GM18951 (cell line): Measurements from ENCODE around the gene HDAC4.

Experiments used
- POLR2A ChIP-seq: IDR thresholded peaks from 4 replicates; pipeline ENCODE4 v1.6.1; 2011; ENCODE audit warnings: mild to moderate bottlenecking; ENCODE audit not compliant: insufficient read length, insufficient read depth; ENCODE audit errors: extremely low read depth
- in situ Hi-C: fragments of 300-500 bp; cut with MboI; formaldehyde crosslinking; loops from one replicate; pipeline ENCODE4 v1.12.0; 2022; ENCODE audit warnings: low sequenced_read_pairs, mixed read lengths, inconsistent platforms; ENCODE audit not compliant: unreplicated experiment

HDAC4 gene

GRCh38 chr2:239380831-239381708 is 19.8 kb downstream of the HDAC4 start:
- in situ Hi-C loops: no loop called here
- TF ChIP-seq POLR2A: no peak

- in situ Hi-C loops: no loop called here
- TF ChIP-seq POLR2A: no peak
Observed at GRCh38 chr2:239379641-239380170, 21.1 kb downstream of the HDAC4 start.

DNA sequence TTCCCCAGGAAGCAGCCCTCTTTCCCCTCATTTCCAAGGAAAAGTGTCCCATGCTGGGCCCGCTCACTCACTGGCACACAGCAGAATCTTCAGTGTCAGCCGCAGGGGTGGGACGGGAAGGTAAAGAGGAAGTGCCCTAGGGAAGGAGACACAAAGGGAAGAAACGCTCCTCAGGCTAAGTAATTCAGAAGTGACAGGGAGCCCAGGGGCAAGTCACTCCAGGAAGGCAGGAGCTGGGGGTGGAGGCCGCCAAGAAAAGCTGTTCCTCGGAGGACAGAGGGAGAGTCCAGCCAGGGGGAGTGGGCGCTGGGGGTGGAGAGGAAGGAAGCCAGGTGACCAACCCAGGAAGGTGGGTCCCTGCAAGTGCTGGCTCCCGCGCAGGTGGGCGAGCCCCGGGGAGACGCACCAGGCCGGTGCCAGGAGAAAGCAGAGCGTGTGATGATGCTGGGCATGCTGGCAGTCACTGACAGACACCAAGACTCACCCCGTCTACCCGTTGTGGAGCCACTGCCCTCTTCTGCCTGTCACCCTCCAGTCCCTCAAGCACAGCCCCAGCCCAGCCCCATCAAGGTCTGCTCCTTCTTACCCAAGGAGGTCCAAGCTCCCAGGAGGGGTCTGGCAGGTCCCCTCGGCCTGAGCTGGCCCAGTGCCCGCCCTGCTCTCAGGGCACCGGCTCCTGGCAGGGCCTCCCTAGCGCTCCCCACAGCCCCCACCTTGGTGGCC is 21.7 kb downstream of the HDAC4 start:
- no peak for TF ChIP-seq POLR2A

DNA sequence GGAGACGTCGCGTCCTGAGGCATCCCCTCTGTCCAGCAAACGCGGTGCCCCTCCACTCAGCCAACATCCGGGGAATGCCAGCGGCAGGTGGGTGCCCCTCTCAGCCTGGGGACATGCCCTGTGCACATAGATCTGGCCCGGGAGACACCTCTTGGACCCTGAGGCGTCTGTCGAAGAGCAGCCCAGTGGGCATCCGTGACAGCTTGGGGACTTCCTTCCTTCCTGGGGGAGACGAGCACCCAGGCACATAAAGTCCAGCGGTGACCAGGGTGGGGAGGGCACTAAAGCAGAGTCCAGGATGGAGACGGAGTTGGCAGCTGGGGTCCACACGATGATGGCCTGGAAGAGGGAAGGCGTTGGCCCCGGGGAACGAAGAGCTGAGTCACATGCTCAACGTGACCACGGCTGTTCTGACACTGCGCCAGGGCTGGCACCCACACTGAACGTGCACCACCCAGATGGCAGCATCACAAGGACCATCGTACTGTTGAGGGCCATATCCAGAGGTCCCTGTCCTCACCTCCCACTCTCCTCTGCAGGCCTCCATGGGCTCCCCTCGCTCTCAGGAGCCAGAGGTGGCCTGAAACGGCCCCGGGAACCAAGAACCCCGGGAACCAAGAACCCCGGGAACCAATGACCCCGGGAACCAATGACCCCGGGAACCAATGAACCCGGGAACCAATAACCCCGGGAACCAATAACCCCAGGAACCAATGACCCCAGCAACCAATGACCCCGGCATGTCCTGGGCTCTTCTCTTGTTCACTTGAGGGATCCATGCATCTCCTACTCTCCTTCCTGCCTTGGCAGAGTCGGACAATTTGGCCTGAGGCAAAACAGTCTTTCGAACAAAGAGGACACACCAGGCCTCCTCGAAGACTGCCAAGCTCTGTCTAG is 22.6 kb downstream of the HDAC4 start:
- no peak for TF ChIP-seq POLR2A
- in situ Hi-C loops: no loop called here

More for the DNA sequence above, 21.7 kb downstream of the HDAC4 start:
- in situ Hi-C loops: no loop called here

GRCh38 chr2:239377591-239377990 is 23.2 kb downstream of the HDAC4 start:
- in situ Hi-C loops: no loop called here
- TF ChIP-seq POLR2A: no peak

DNA sequence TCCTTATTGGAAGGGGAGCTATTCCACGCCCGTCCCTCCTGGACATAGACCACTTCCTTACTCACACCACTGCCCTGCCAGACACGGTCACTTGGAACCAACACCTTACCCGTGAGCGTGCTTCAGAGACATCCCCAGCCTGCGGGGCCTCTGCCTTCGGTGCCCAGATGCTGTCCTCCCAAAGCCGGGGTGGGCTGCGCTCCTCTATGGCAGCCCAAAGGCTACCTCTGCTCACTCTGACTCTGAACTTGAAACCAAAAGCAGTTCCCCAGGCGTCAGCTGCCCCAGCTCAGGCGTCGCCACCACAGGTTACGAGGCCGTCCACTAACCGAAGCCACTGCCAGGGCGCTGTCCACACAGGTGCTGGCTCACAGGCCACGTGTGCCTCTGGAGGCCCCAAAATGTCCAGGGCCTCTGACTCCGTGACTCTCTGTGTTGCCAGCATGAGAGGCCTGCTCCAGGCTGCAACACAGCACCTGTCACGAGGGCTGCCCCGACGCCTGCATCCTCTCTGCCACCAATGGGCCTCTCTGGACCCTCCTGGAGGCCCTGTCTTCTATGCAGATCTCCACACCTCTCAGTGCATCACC is 23.8 kb downstream of the HDAC4 start:
- in situ Hi-C loops: no loop called here
- no peak for TF ChIP-seq POLR2A

GRCh38 chr2:239376351-239376750 is 24.5 kb downstream of the HDAC4 start:
- TF ChIP-seq POLR2A: no peak
- in situ Hi-C loops: no loop called here

GRCh38 chr2:239375278-239376061 is 25.4 kb downstream of the HDAC4 start:
- in situ Hi-C loops: no loop called here
- TF ChIP-seq POLR2A: no peak

DNA sequence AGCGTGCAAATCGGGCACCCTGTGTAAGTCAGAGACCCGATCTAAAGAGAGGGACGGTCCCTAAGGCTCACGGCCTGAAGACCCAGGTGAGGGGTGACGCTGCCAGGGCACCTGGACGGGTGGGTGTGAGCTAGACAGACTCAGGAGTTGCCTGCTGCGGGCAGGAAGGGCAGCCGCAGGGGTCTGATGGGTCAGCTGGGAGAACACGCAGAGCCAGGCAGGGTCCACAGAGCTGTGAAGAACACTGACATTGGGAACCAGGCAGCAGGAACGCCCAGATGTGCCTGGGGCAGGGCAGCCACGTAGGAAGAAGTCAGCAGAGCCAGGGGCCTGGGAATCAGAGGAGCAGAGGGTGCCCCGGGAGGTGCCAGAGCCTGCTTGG is 25.9 kb downstream of the HDAC4 start:
- no peak for TF ChIP-seq POLR2A
- in situ Hi-C loops: no loop called here

DNA sequence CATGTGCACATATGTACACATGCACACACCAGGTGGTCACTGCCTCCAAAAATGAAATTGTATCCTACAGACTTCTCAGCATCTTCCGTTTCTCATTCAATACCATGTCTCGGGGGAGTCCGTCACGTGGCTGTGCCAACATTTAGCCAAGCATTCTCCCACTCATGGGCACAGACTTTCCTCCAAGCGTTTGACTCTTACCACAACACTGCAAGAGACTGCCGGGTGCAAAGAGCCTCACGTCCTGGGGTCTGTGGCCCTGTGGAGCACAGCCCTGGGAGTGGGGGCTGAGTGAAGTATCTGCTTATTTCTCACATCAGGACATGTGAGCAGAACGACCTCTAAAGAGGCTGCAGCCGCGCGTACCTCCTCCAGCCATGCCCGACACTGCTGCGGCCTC is 28.0 kb downstream of the HDAC4 start:
- in situ Hi-C loops: no loop called here
- TF ChIP-seq POLR2A: no peak

GRCh38 chr2:239371726-239372686 is 28.8 kb downstream of the HDAC4 start:
- in situ Hi-C loops: no loop called here
- no peak for TF ChIP-seq POLR2A
